Kidney (tissue), 14 donors: ENCODE data around the gene SLC9A3. TPM values are rescaled to one million over a fixed set of nuclear protein-coding genes. Genes with fewer than 3 reads are reported as not detected.

Experiments used
- DNase-seq, 5 donors: peaks; one replicate each; pipeline ENCODE4 v3.0.0-alpha.2; 2013 to 2020
- FAIRE-seq: peaks from 2 replicates; lab custom pipeline; 2012; peaks lifted over from hg19 to GRCh38; lab: Jason Lieb, UNC
- H3K27ac ChIP-seq, 2 donors: one replicate each; pipeline ENCODE4 v1.7.0; 2013; ENCODE audit warnings: low read depth in 2 of 2, low read length in 2 of 2, inconsistent platforms in 1 of 2
- H3K27me3 ChIP-seq: one replicate; pipeline ENCODE4 v1.7.1; 2013; ENCODE audit warnings: low read length, inconsistent platforms; ENCODE audit not compliant: control insufficient read depth, insufficient read depth
- H3K36me3 ChIP-seq, 3 donors: one replicate each; pipeline versions ENCODE4 v1.7.0 to v1.7.1; 2013; ENCODE audit warnings: low read length in 3 of 3, control low read depth in 1 of 3, inconsistent platforms in 1 of 3; ENCODE audit not compliant: insufficient read depth in 3 of 3, control insufficient read depth in 2 of 3
- H3K4me1 ChIP-seq, 3 donors: one replicate each; pipeline versions ENCODE4 v1.7.0 to v1.7.1; 2013; ENCODE audit warnings: low read length in 3 of 3, inconsistent platforms in 1 of 3, low read depth in 1 of 3; ENCODE audit not compliant: control insufficient read depth in 2 of 3, insufficient read depth in 2 of 3
- H3K4me3 ChIP-seq, 3 donors: one replicate each; pipeline versions ENCODE4 v1.7.0 to v1.8.1; 2013; ENCODE audit warnings: low read length in 3 of 3, control low read depth in 1 of 3, inconsistent platforms in 1 of 3
- H3K9ac ChIP-seq, 3 donors: one replicate each; pipeline versions ENCODE4 v1.7.0 to v1.7.1; 2013; ENCODE audit warnings: low read length in 3 of 3, control low read depth in 1 of 3, inconsistent platforms in 1 of 3
- H3K9me3 ChIP-seq, 3 donors: one replicate each; pipeline versions ENCODE4 v1.7.0 to v1.7.1; 2013; ENCODE audit warnings: low read length in 3 of 3, control low read depth in 1 of 3, inconsistent platforms in 1 of 3; ENCODE audit not compliant: control insufficient read depth in 2 of 3, insufficient read depth in 1 of 3
- intact Hi-C: fragments of 100-400 bp; cut with DNase I; formaldehyde crosslinking; loops from one replicate; pipeline ENCODE4 v1.11.1; 2022
- polyA plus RNA-seq: library from polyadenylated mRNA; stranded (reverse); fragments of 350-450 nt; fragmentation: Illumina TruSeq; extraction: RNeasy Lipid Tissue Mini Kit (QIAGEN cat#74804); gene quantifications from one replicate; pipeline ENCODE4 v1.2.3, GENCODE V29; 2014; ENCODE audit warnings: low read depth, low replicate concordance; ENCODE audit not compliant: insufficient read depth
- total RNA-seq: library from RNA; stranded (reverse); fragmentation: NEBNext Ultra II Directional; extraction: Animal tissue kit (Norgen Biotek cat#: 25700); gene quantifications from one replicate; pipeline ENCODE4 v1.2.1, GENCODE V29; 2021
- TF ChIP-seq, protein P1 (sequence below): IDR thresholded peaks from 3 replicates; pipeline ENCODE4 v1.5.1; 2012; ENCODE audit warnings: mild to moderate bottlenecking, moderate library complexity, borderline replicate concordance; ENCODE audit not compliant: insufficient read depth; ENCODE audit errors: extremely low read depth
- donor health status: control.
- donor health status: control.
- donor health status: control.
- donor health status: control.
- donor health status: control.
- donor health status: DM: yes; HTN: yes; CAD: no.
- donor health status: Normal renal cell carcinoma (clear cell type).

Gene SLC9A3
- total and polyA plus RNA-seq, 2 donors from 2014 or later = 10.5 to 36.9 TPM

DNA sequence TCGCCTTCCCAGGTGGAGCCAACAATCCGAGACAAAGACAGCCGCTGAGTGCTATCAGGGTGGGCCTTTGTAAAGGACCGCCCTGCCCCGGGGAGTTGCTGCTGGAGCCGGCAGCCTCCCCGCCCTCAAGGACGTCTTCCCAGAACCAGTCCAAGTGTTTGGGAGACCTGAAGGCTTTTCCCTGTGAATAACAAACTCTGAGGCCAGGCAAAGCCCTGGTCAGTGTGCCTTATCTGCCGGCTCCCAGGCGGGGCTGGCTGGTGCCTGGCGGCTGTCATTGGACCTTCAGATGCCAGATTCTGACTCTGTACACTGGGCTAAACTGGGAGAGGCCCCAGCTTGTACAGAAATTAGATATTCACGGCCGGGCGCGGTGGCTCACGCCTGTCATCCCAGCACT, 2.1 kb downstream of the SLC9A3 start:
- H3K4me3 ChIP-seq = peak overlapping the region in 1 of 3 donors; percentile 60
- TF ChIP-seq, protein P1, sequence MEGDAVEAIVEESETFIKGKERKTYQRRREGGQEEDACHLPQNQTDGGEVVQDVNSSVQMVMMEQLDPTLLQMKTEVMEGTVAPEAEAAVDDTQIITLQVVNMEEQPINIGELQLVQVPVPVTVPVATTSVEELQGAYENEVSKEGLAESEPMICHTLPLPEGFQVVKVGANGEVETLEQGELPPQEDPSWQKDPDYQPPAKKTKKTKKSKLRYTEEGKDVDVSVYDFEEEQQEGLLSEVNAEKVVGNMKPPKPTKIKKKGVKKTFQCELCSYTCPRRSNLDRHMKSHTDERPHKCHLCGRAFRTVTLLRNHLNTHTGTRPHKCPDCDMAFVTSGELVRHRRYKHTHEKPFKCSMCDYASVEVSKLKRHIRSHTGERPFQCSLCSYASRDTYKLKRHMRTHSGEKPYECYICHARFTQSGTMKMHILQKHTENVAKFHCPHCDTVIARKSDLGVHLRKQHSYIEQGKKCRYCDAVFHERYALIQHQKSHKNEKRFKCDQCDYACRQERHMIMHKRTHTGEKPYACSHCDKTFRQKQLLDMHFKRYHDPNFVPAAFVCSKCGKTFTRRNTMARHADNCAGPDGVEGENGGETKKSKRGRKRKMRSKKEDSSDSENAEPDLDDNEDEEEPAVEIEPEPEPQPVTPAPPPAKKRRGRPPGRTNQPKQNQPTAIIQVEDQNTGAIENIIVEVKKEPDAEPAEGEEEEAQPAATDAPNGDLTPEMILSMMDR = no peak
- H3K27me3 ChIP-seq = peaks cover 12% of the 10 kb centered on the region

DNA sequence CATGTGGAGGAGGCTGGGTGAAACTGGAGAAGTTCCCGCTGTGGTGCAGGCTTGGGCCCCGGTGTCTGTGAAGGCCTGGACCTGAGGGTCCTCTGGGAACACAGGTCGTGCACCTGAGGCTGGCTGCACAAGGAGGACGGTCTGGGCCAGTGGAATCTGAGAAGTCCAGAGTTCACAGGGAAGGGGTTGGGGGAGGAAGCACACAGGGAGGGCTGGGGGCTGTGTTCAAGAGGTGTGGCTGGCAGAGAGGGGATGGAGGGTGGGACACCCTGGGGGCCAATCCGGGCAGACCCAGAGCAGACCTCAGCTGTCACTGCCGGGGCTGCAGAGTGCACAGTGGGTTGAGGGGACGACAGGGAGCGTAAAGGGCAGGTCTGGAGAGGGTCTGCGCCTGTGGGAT, 2.6 kb downstream of the SLC9A3 start:
- H3K27me3 ChIP-seq = peaks cover 12% of the 10 kb centered on the region
- no peaks in the 10 kb centered on the region for H3K36me3 ChIP-seq
- DNase-seq (peak in 3 of 5 donors; percentile 67 to 72 (median 72)), FAIRE-seq (no peak)
- intact Hi-C loops = no loop called here
- H3K9me3 ChIP-seq = no peaks in the 10 kb centered on the region
- peak overlapping the region in 1 of 3 donors; percentile 60 for H3K4me3 ChIP-seq
- TF ChIP-seq, protein P1 = no peak
- H3K4me1 ChIP-seq = peaks cover 0 to 4% (median 4%) of the 10 kb centered on the region in 3 donors
- peak overlapping the region in 1 of 3 donors; percentile 19 for H3K9ac ChIP-seq
- H3K27ac ChIP-seq = peak overlapping the region in 1 of 2 donors; percentile 48

More for the DNA sequence above, 2.1 kb downstream of the SLC9A3 start:
- H3K9ac ChIP-seq = no peak overlapping the region
- no peak for FAIRE-seq
- H3K27ac ChIP-seq = peak overlapping the region in 1 of 2 donors; percentile 48
- H3K4me1 ChIP-seq = peaks cover 0 to 4% (median 4%) of the 10 kb centered on the region in 3 donors
- DNase-seq = peak in 1 of 5 donors; percentile 44
- intact Hi-C loops = no loop called here
- no peaks in the 10 kb centered on the region for H3K36me3 ChIP-seq
- no peaks in the 10 kb centered on the region for H3K9me3 ChIP-seq

DNA sequence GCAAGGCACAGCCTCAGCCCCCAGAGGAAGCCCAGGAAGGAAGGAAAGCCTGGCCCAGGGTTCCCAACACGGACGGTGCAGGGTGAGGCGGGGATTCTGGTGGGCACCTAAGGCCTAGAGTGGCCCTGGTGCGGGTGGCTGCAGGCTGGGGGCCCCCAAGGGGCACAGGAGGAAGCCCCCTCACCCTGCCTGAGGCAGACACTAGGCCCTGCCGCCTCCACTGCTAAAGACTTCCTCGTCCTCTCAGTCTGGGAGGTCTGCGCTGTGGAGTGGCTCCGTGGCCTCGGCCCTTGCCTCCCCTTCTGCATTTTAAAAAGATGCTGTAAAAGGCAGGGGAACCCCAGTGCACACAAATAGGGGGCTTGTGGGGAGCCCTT, 3.4 kb downstream of the SLC9A3 start:
- DNase-seq (no peak), FAIRE-seq (no peak)
- H3K4me1 ChIP-seq = peaks cover 0 to 4% (median 4%) of the 10 kb centered on the region in 3 donors
- no peaks in the 10 kb centered on the region for H3K9me3 ChIP-seq
- H3K36me3 ChIP-seq = no peaks in the 10 kb centered on the region
- intact Hi-C loops = no loop called here
- H3K9ac ChIP-seq = no peak overlapping the region
- H3K27ac ChIP-seq = peak overlapping the region in 1 of 2 donors; percentile 48
- TF ChIP-seq, protein P1 = no peak
- H3K4me3 ChIP-seq = no peak overlapping the region
- H3K27me3 ChIP-seq = peaks cover 12% of the 10 kb centered on the region
